Testis (tissue), 2 donors: ENCODE measurements around the gene BUD31.

Source experiments
- POLR2A ChIP-seq: fragments of 450-650 bp; IDR thresholded peaks from one replicate; pipeline ENCODE4 v1.6.1; 2017; ENCODE audit warnings: antibody characterized with exemption, mild to moderate bottlenecking, moderate library complexity
- TF ChIP-seq, protein P1 (sequence below), 3 experiments: fragments of 450-650 bp in 2 of 3; fragments of 200-600 bp in 1 of 3; sonication (generic) in 1 of 3; IDR thresholded peaks; one replicate each; pipeline ENCODE4 v1.5.1; 2016 to 2019; ENCODE audit warnings: antibody characterized with exemption in 3 of 3, mild to moderate bottlenecking in 2 of 3, moderate library complexity in 1 of 3

- no peak for TF ChIP-seq POLR2A
- TF ChIP-seq, protein P1, sequence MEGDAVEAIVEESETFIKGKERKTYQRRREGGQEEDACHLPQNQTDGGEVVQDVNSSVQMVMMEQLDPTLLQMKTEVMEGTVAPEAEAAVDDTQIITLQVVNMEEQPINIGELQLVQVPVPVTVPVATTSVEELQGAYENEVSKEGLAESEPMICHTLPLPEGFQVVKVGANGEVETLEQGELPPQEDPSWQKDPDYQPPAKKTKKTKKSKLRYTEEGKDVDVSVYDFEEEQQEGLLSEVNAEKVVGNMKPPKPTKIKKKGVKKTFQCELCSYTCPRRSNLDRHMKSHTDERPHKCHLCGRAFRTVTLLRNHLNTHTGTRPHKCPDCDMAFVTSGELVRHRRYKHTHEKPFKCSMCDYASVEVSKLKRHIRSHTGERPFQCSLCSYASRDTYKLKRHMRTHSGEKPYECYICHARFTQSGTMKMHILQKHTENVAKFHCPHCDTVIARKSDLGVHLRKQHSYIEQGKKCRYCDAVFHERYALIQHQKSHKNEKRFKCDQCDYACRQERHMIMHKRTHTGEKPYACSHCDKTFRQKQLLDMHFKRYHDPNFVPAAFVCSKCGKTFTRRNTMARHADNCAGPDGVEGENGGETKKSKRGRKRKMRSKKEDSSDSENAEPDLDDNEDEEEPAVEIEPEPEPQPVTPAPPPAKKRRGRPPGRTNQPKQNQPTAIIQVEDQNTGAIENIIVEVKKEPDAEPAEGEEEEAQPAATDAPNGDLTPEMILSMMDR (IDR thresholded peaks at IDR 0.05) = no peak
These were observed 39.9 kb upstream of the BUD31 start for GRCh38 chr7:99368750-99369389.
